NCI-H2081 (cell line): ENCODE results near the gene MORF4L2.
A peak's percentile ranks its signal among the peaks of the same experiment; 100 is the strongest.

ENCODE experiments used
- DNase-seq, 2 experiments: peaks; one replicate each; lab custom pipeline; 2025; lab: John Stamatoyannopoulos, UW

MORF4L2 gene

GRCh38 chrX:103631145-103631544, 55.4 kb downstream of the MORF4L2 start:
- DNase-seq, result no peak

GRCh38 chrX:103630171-103630511, 56.4 kb downstream of the MORF4L2 start:
- no peak for DNase-seq

- peak; percentile 81 to 85 for DNase-seq
Measured at GRCh38 chrX:103629318-103630170, 57.0 kb downstream of the MORF4L2 start.

GRCh38 chrX:103628386-103629317, 57.8 kb downstream of the MORF4L2 start, which contains the start of gene TCEAL1:
Gene TCEAL1, plus strand, starts transcription at chrX:103628975. Its CDS starts 942 bp downstream, at chrX:103629917.
- DNase-seq, result peak; percentile 64 to 74

- DNase-seq, result no peak
Measured at GRCh38 chrX:103626855-103627254, 59.6 kb downstream of the MORF4L2 start.
